ENCODE results near the gene PML.

DNA sequence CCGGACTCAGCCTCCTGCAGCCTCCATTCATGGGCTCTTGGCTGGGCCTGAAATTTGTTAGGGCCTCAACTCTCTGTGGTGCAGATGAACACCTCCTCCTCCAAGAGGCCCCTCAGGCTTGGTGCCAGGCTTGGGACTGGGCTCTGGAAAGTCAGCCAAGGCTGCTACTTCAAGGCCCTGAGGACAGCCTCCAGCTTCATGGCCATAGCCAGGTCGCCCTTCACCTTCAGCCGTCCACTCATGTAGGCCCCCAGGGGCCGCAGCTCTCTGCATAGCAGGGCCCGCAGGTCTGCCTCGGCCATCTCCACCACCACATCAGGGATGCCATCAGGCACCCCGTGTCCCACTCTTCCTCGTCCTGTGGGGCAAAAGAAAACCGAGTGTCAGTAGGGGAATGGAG is 10.7 kb upstream of the PML start:
- no peak for TF ChIP-seq CTCF (IDR thresholded peaks at IDR 0.05)
- no peak for TF ChIP-seq POLR2A (IDR thresholded peaks at IDR 0.05)
- TF ChIP-seq EP300 (IDR thresholded peaks at IDR 0.05) = no peak
- no peak for TF ChIP-seq POLR2AphosphoS5 (IDR thresholded peaks at IDR 0.05)
